AG08396 (cell line): ENCODE measurements around the gene KLK10.

Experiments used
- DNase-seq: peaks from one replicate; pipeline ENCODE4 v3.0.0; 2012; ENCODE audit warnings: low spot score, mixed read lengths

KLK10 gene

GRCh38 chr19:50967929-50968715 is 51.4 kb downstream of the KLK10 start:
- no peak for DNase-seq

DNA sequence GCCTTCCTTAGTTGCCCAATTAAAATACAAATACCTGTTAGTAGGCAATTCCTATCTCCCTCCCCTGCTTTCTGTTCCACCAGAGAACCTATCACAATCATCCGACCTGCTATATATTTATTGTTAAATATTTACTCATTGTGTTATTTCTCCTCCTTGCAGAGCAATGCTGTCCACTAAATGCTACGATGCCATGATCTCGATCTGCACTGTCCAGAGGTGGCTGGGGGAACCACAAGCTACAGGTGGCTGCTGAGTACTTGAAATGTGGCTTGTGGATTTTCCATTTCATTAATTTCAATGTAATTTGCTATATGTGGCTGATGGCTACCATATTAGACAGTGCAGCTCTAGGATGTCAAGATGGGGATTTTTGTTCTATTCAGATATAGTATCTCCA is 55.2 kb downstream of the KLK10 start:
- DNase-seq: no peak

DNA sequence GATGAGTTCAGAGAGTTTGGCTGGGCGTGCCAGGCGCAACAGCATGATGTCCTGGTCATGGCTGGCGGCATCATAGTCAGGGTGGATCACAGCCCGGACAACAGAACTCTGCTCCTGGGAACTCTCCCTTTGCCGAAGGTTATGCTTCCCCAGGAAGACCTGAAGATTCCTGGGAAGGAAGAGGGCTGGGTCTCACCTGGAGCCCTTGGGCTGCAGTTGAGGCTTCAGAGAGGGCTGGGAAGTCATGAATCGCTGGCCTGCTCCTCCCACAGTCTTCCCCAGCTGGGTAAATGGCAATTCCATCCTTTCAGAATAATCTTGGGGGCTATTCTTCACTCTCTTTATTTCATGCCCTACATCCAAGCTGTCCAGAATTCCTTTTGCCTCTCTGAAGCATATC is 56.1 kb downstream of the KLK10 start:
- DNase-seq: no peak
